HepG2 (cell line): ENCODE data around the gene ARL6. TPM values are rescaled to one million over a fixed set of nuclear protein-coding genes. Genes with fewer than 3 reads are reported as not detected.

ENCODE experiments used
- AGO2 ChIP-seq: fragments of 200-400 bp; formaldehyde crosslinking; optimal IDR thresholded peaks from 2 replicates; pipeline ENCODE3; 2017; ENCODE audit warnings: mild to moderate bottlenecking, low read depth, low read length, moderate library complexity
- CBX5 ChIP-seq: sonication (generic); formaldehyde crosslinking; IDR thresholded peaks from 2 replicates; pipeline ENCODE4 v1.4.0; 2020; ENCODE audit warnings: missing genetic modification reagents, borderline replicate concordance
- CC2D1A ChIP-seq: sonication (generic); formaldehyde crosslinking; IDR thresholded peaks from 2 replicates; pipeline ENCODE4 v1.8.1; 2023; ENCODE audit warnings: mild to moderate bottlenecking, missing genetic modification reagents
- CEBPG ChIP-seq: IDR thresholded peaks from 2 replicates; pipeline ENCODE4 v1.6.1; 2016
- CHD4 ChIP-seq: fragments of 200-600 bp; sonication (generic); IDR thresholded peaks from 2 replicates; pipeline ENCODE4 v1.7.0; 2017; ENCODE audit warnings: mild to moderate bottlenecking, low read length, borderline replicate concordance
- EED ChIP-seq: sonication (generic); formaldehyde crosslinking; IDR thresholded peaks from 2 replicates; pipeline ENCODE4 v1.5.0; 2020; ENCODE audit warnings: mild to moderate bottlenecking, missing genetic modification reagents
- FOXM1 ChIP-seq: sonication (generic); formaldehyde crosslinking; IDR thresholded peaks from 2 replicates; pipeline ENCODE4 v1.5.0; 2020; ENCODE audit warnings: missing genetic modification reagents
- IRF1 ChIP-seq: sonication (generic); formaldehyde crosslinking; IDR thresholded peaks from 2 replicates; pipeline ENCODE4 v1.4.0; 2020; ENCODE audit warnings: low read depth, mild to moderate bottlenecking, missing genetic modification reagents
- KDM3A ChIP-seq: IDR thresholded peaks from 2 replicates; pipeline ENCODE4 v1.6.1; 2018; ENCODE audit warnings: low read depth, missing compliant biosample characterization
- MAX ChIP-seq: IDR thresholded peaks from 2 replicates; pipeline ENCODE4 v1.6.1; 2012; ENCODE audit warnings: inconsistent platforms
- NAIF1 ChIP-seq: sonication (generic); formaldehyde crosslinking; IDR thresholded peaks from 2 replicates; pipeline ENCODE4 v1.5.0; 2020; ENCODE audit warnings: mild to moderate bottlenecking, missing genetic modification reagents, borderline replicate concordance
- NFIB ChIP-seq: sonication (generic); formaldehyde crosslinking; IDR thresholded peaks from 2 replicates; pipeline ENCODE4 v1.9.0; 2021; ENCODE audit warnings: missing genetic modification reagents, mild to moderate bottlenecking, borderline replicate concordance
- RBAK ChIP-seq: sonication (generic); formaldehyde crosslinking; IDR thresholded peaks from 2 replicates; pipeline ENCODE4 v1.5.1; 2020; ENCODE audit warnings: mild to moderate bottlenecking, missing genetic modification reagents
- SIN3A ChIP-seq: IDR thresholded peaks from 2 replicates; pipeline ENCODE4 v1.6.1; 2011; ENCODE audit warnings: low read depth, mild to moderate bottlenecking, control low read depth, low read length, borderline replicate concordance
- SOX6 ChIP-seq, 2 experiments: fragments of 450-650 bp in 1 of 2; sonication (generic) in 1 of 2; formaldehyde crosslinking in 1 of 2; IDR thresholded peaks; 2 replicates each; pipeline versions ENCODE4 v1.4.0 to v1.6.1; 2017 to 2020; ENCODE audit warnings: antibody characterized with exemption in 1 of 2, mild to moderate bottlenecking in 1 of 2, missing genetic modification reagents in 1 of 2
- TEAD2 ChIP-seq: sonication (generic); formaldehyde crosslinking; IDR thresholded peaks from 2 replicates; pipeline ENCODE4 v1.9.0; 2021; ENCODE audit warnings: missing genetic modification reagents
- TSC22D2 ChIP-seq: sonication (generic); formaldehyde crosslinking; IDR thresholded peaks from 2 replicates; pipeline ENCODE4 v1.5.1; 2020; ENCODE audit warnings: missing genetic modification reagents, mild to moderate bottlenecking, borderline replicate concordance
- U2AF1 ChIP-seq: fragments of 200-400 bp; formaldehyde crosslinking; optimal IDR thresholded peaks from 2 replicates; pipeline ENCODE3; 2017; ENCODE audit warnings: mild to moderate bottlenecking, low read depth, low read length
- ZBTB49 ChIP-seq: sonication (generic); formaldehyde crosslinking; IDR thresholded peaks from 2 replicates; pipeline ENCODE4 v1.4.0; 2020; ENCODE audit warnings: missing genetic modification reagents, borderline replicate concordance
- ZKSCAN8 ChIP-seq: IDR thresholded peaks from 2 replicates; pipeline ENCODE4 v1.6.1; 2016; ENCODE audit warnings: borderline replicate concordance, missing genetic modification reagents, missing compliant biosample characterization
- ZNF205 ChIP-seq: IDR thresholded peaks from 2 replicates; pipeline ENCODE4 v1.6.1; 2018; ENCODE audit warnings: missing biosample characterization, missing genetic modification reagents
- ZNF232 ChIP-seq: sonication (generic); formaldehyde crosslinking; IDR thresholded peaks from 2 replicates; pipeline ENCODE4 v1.4.0; 2020; ENCODE audit warnings: missing genetic modification reagents, borderline replicate concordance
- ZNF292 ChIP-seq: sonication (generic); formaldehyde crosslinking; IDR thresholded peaks from 2 replicates; pipeline ENCODE4 v1.8.1; 2022; ENCODE audit warnings: mild to moderate bottlenecking, low read depth, missing genetic modification reagents, borderline replicate concordance
- ZNF382 ChIP-seq: sonication (generic); formaldehyde crosslinking; IDR thresholded peaks from 2 replicates; pipeline ENCODE4 v1.5.0; 2020; ENCODE audit warnings: missing genetic modification reagents, mild to moderate bottlenecking, borderline replicate concordance
- ZNF432 ChIP-seq: sonication (generic); formaldehyde crosslinking; IDR thresholded peaks from 2 replicates; pipeline ENCODE4 v1.5.0; 2020; ENCODE audit warnings: missing genetic modification reagents, mild to moderate bottlenecking, borderline replicate concordance
- ZNF460 ChIP-seq: sonication (generic); formaldehyde crosslinking; IDR thresholded peaks from 2 replicates; pipeline ENCODE4 v1.5.1; 2020; ENCODE audit warnings: missing genetic modification reagents, mild to moderate bottlenecking, borderline replicate concordance
- ZNF556 ChIP-seq: sonication (generic); formaldehyde crosslinking; IDR thresholded peaks from 2 replicates; pipeline ENCODE4 v1.4.0; 2020; ENCODE audit warnings: mild to moderate bottlenecking, missing genetic modification reagents, borderline replicate concordance
- ZNF562 ChIP-seq: sonication (generic); formaldehyde crosslinking; IDR thresholded peaks from 2 replicates; pipeline ENCODE4 v1.8.0; 2022; ENCODE audit warnings: missing genetic modification reagents, borderline replicate concordance
- ZNF564 ChIP-seq: sonication (generic); formaldehyde crosslinking; IDR thresholded peaks from 2 replicates; pipeline ENCODE4 v1.8.1; 2023; ENCODE audit warnings: mild to moderate bottlenecking, missing genetic modification reagents
- ZNF589 ChIP-seq: sonication (generic); formaldehyde crosslinking; conservative IDR thresholded peaks from 2 replicates; pipeline ENCODE4 v1.8.0; 2022; ENCODE audit warnings: mild to moderate bottlenecking, moderate library complexity, missing genetic modification reagents
- ZNF792 ChIP-seq: IDR thresholded peaks from 2 replicates; pipeline ENCODE4 v1.6.1; 2016
- polyA plus RNA-seq, 8 experiments: library from polyadenylated mRNA; depleted of rRNA in 3 of 8; stranded (reverse) in 7 of 8; unstranded in 1 of 8; fragments of >200 nt; fragmentation: Illumina TruSeq in 4 of 8; extraction: Trizol in 4 of 8; gene quantifications; 2 replicates each; pipeline versions ENCODE4 v1.2.1 to v1.2.3, GENCODE V29; 2011 to 2016; ENCODE audit warnings: low read depth in 4 of 8, missing spikeins in 1 of 8, mixed read lengths in 1 of 8; ENCODE audit not compliant: insufficient read depth in 1 of 8
- total RNA-seq, 5 experiments: library from RNA; depleted of rRNA; stranded (reverse); fragments of >200 nt; fragmentation: Illumina TruSeq; extraction: Trizol; gene quantifications; 2 replicates each; pipeline ENCODE4 v1.2.3, GENCODE V29; 2016; ENCODE audit warnings: low read depth in 1 of 5

The ARL6 gene
- total and polyA plus RNA-seq, 2 of the 13 experiments (the other 11 are each of a cell fraction or from before 2014, with no cell fraction given) = 1.3 to 3.7 TPM

DNA sequence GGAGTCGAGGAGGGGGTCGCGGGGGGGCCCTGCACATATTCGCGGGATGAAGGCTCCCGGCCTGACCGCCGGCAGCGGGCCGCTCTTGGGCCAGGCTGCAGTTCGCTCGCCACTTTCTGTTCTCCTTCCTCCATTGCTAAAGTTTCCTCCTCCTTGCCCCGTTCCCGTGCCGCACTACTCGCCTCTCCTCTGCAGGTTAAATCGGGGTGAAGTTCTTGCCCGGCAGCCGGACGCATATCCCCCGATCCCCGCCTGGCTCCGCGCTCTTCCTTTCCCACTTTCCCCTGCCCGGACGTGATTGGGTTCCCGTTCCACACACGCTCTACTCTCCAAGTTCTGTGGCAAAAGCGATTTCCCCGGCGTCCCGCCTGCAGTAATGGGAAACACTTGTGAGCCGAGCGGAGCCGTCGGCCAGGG, 57.8 kb downstream of the ARL6 start (continued):
- TF ChIP-seq TEAD2 (CRISPR knock-in tag) (no peak), IRF1 (no peak), ZNF792 (CRISPR knock-in tag) (no peak), ZNF382 (CRISPR knock-in tag) (no peak), AGO2 (peak; percentile 40), ZNF460 (CRISPR knock-in tag) (no peak), EED (CRISPR knock-in tag) (no peak), CHD4 (no peak), NAIF1 (CRISPR knock-in tag) (no peak), ZNF232 (CRISPR knock-in tag) (0 out of 2 replicates have a peak, but pooled peaks have one; percentile 36), ZNF589 (no peak), ZBTB49 (CRISPR knock-in tag) (no peak), ZKSCAN8 (CRISPR knock-in tag) (no peak), ZNF292 (CRISPR knock-in tag) (no peak; the same call in 1 of the 2 replicates), NFIB (no peak), SIN3A (no peak), ZNF205 (CRISPR knock-in tag) (no peak), CEBPG (CRISPR knock-in tag) (no peak), SOX6 (IDR thresholded peaks at IDR 0.05) (no peak), SOX6 (CRISPR knock-in tag; IDR thresholded peaks at IDR 0.05) (peak; percentile 11; the same call in 1 of the 2 replicates), ZNF432 (no peak), MAX (no peak), CBX5 (CRISPR knock-in tag) (no peak), KDM3A (CRISPR knock-in tag) (0 out of 2 replicates have a peak, but pooled peaks have one; percentile 16), FOXM1 (CRISPR knock-in tag) (no peak), ZNF562 (CRISPR knock-in tag) (no peak), CC2D1A (CRISPR knock-in tag) (no peak), ZNF564 (CRISPR knock-in tag) (0 out of 2 replicates have a peak, but pooled peaks have one; percentile 4), RBAK (CRISPR knock-in tag) (no peak), ZNF556 (CRISPR knock-in tag) (no peak), TSC22D2 (CRISPR knock-in tag) (no peak), U2AF1 (no peak)
